ENCODE measurements around the gene KLRF1.

- TF ChIP-seq CTCF (IDR thresholded peaks at IDR 0.05; ENCODE audit: poor library complexity) (no peak), EZH2 (IDR thresholded peaks at IDR 0.05; ENCODE audit: borderline replicate concordance) (no peak)
These were observed 30.9 kb upstream of the KLRF1 start for GRCh38 chr12:9796346-9796745.
